Stimulated activated CD4-positive, alpha-beta T cell treated with anti-CD3 and anti-CD28 coated beads, Interleukin-15, amount 100 ng/mL, for 48 hours (primary cell): ENCODE measurements around the gene KCNIP2.

Source experiments
- DNase-seq, 2 donors: peaks; one replicate each; pipeline ENCODE4 v3.0.0-alpha.2; 2020; ENCODE audit warnings: low read depth in 2 of 2

Gene KCNIP2

DNA sequence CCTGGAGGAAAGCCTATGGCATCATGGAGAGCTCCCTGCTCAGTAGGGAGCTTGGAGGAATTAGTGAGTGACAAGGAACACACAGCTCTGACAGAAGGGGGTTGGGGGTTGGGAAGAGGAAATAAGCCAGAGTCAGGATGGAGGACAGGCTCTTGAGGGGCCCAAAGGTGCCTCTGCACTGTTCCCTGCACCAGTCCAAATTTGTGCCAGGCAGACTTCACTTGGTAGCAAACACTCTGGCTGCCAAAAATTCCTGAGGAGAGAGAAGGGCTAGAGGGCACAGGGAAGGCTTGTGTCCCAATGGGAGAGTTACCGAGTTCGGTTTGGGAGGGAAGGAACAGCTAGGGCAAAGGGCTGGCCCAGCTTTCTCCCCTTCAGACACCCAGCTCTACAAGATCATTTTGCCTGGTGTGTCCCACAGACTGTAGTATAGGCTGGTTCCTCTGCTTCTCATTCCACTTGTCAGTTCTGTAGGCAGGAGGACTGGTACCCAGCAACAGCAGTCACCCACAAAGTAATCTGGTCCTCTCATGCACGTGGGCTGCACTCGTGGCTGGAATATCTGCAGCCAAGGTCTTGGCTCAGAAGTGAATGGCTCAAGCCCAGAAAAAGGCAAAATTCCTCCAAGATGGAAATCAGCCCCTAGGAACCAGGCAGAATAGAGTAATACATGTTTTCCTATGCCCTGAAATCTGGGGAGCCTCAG lies 8.0 kb upstream of the KCNIP2 start:
- no peak for DNase-seq

- no peak for DNase-seq
Measured at GRCh38 chr10:101850749-101851148, 7.1 kb upstream of the KCNIP2 start.

DNA sequence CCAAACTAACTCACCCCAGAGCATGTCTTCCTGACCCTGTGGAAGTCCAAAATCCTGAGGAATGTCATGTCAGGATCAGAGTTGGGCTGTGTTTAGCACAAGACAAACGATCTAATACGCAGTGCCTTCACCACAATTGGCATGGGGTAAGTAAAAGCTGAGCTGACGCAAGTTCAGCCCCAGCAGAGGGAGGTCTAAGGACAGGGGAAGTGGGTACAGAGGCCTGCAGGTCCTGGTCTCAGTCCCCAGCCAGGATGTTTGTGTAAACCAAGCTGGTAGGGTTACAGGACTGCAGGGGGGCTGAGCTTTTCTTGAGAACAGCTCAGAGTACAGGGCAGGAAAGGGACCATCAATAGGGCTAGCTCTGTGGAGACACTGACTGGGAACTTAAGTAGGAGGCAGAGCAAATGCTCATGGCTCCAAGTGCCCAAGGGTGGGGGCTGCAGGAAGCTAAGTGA lies 5.3 kb upstream of the KCNIP2 start:
- DNase-seq = no peak

- no peak for DNase-seq
Measured at GRCh38 chr10:101848408-101848807, 4.8 kb upstream of the KCNIP2 start.

DNA sequence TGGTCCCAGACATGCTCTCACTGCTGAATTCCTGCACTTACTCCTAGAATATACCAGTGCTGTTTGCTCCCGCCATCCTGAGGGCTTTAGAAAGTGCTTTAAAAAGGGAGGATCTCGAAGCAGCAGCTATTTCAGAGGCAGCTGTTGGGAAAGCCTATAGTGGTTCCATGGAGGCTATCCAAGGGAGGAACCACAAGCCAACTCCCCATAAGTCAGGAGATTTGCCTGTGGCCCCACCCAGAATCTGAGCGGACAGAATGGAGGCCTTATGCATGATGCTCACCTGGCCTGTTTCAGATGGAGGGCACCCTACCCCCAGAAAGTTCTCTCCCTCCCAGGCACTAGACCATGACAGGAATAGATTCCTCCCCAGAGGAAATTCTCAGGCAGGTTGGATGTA lies 2.3 kb upstream of the KCNIP2 start:
- no peak for DNase-seq

- no peak for DNase-seq
Measured at GRCh38 chr10:101841826-101842225, 1.8 kb downstream of the KCNIP2 start.

DNA sequence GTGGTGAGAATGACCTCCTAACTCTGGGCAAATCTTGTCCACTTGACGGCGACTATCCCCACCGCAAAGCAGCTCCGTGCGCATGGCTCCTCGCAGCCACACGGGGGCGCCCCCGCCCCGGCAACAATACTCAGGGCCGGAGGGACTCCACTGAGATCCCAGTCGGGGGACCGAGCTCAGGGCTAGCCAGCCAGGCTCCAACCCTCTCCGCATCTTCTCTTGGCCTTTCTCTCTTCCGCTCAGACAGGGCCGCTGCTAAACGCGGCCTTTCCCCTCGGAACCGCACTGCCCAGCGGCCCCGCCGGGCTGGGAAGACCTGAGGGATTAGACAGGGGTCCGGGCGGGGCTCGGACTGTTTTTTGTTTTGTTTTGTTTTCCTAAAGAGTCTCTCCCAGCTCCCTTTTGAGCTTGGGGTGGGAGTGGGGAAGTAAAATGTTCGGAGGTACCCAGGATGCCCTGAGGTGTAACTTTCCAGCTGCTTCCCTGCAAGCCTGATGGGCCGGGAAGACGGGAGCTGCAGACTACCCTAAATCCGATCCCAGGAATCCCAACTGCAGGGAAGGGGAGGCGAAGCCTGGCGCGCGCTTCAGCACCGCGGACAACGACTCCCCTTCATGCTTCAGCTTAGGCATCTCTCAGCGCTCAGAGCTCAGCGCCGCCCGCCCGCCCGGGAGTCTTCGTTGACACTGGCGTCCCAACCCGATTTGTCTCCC lies 2.7 kb downstream of the KCNIP2 start:
- DNase-seq = peak in 1 of 2 donors; percentile 75

DNA sequence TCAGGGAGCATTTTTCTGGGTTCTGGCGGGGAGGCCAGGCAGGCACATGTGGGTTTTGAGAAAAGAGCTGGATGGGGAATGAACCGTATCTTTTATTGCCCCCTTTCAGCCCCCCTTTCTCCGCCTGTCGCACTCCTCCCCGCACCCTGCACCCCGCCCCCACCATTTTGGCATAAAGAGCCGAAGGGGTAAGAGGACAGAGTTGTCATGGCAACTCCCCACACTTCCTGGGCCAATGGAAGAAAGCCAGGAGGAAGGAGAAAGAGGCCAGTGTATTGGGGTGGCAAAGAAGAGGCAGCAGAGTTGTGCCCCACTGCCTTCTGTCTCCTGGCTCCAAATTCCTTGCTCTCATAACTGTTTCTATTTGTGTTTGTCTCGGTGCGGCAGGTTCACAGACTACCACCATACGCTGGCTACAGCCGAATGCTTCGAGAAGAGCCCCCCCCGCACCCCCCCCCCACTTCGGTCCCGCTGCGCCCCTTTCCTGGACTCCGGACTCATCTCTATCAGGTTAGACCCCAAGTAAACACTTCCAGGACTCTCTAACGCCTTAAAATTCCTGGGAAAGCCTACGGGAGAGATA lies 3.4 kb downstream of the KCNIP2 start:
- no peak for DNase-seq

GRCh38 chr10:101839416-101840063 lies 4.1 kb downstream of the KCNIP2 start:
- DNase-seq = no peak

- no peak for DNase-seq
Measured at GRCh38 chr10:101839002-101839401, 4.6 kb downstream of the KCNIP2 start.

- no peak for DNase-seq
Measured at GRCh38 chr10:101838416-101838970, 5.1 kb downstream of the KCNIP2 start.

GRCh38 chr10:101837748-101838147 lies 5.9 kb downstream of the KCNIP2 start:
- DNase-seq = no peak

DNA sequence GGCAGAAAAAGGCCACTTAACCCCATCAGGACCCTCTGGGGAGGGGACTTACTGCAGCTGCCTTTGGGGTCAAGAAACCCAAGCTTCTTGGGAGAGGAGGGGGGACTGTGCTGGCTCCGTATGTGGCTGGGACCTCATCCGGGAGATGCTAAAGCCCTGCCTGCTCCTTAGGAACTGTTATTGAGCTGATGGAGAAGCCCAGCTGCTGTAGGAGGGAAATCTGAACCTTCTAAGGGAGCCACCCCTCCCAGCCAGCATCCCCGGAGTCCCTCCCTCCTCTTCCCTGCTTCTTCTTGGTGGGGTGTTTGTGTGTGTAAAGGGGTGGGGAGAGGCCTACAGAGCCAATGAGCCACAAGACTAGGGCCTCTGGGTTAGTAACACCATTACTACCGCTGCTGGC lies 8.2 kb downstream of the KCNIP2 start:
- no peak for DNase-seq

DNA sequence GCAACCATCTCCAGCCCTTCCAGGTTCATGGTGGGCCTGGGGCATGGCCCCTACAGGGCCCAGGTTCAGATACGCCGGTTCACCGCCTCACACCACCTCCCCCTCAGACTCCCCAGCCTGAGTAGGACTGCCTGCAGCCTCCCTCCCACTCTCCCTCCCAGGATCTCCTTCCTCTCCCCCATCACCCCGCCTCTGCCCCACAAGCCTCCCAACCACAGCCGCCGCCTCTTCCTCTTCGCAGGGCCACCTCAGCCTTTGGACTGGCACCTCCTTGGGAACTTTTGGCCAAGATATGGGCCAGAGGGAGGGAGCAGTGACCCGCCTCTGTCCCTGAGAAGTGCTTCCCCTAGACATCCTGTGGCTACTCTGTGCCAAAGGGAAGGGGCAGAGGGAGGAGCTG lies 9.3 kb downstream of the KCNIP2 start:
- no peak for DNase-seq

DNA sequence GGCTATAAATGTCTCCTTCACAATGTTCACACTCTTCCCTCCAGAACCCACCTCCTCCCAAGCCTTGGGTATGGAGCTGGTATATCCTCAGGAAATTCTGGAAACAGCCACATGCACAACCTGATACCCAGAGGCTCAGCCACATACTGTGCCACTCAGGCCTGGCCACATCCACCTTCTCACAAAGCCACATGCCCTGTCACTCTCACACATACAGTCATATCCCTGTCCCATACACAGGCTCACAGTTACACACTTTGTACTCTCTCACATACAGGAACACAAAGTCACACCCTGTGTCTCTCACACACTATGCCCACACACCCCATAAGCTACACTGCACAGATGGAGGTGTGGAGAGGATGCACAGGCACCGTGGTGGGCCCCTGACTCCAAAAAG lies 10.1 kb downstream of the KCNIP2 start:
- DNase-seq = no peak

DNA sequence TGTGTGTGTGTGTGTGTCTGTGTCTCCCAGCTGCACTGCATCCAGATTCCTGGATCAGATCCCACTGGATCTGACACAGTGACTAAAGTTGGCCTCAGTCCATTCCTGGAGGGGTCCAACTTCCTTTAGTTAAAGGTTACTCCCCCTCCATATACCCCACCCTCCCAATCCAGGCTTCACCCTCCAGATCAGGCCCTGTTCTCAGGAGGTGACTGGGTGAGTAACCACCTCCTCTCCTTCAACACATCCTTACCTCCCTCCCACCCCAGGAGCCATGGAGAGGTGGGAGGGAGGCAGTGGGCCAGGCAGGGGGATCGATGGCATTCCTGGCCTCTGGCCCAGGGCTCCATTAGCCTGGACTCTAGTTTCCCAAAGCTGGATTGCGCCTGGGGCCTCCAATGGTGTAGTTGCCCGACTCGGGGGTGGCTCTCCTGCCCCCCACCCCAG lies 11.3 kb downstream of the KCNIP2 start:
- DNase-seq = no peak

DNA sequence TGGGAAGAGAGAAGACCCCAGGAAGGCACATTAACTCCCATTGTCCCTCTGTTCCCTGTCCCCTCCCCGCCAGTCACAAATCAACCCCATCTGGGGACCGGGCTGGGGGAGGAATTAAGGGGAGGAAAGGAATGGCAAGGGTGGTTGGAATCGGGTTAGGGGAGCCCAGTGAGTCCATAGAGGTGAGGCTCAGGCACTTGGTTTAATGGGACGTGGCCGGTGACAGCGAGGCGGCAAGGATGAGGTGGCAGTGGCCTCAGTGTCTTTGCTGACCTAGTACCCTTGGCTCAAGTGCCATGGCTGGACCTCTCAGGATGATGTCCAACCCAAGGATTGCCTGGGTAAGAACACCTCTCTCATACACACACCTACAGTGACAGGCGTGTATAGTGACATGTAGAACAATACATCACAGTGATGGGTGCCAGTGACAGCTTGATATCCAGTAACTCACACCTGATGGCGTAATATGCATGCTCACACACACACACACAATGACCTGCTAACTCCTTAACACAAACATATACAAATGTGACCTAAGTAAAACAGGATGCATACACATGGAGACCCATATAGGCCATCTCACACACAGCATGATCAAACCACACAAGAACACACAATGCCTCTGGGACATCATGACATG lies 12.3 kb downstream of the KCNIP2 start:
- DNase-seq = no peak

- DNase-seq = peak; percentile 85 to 89
Measured at GRCh38 chr10:101830322-101831168, 13.1 kb downstream of the KCNIP2 start.

- no peak for DNase-seq
Measured at GRCh38 chr10:101829561-101830315, 13.9 kb downstream of the KCNIP2 start.
